K562 (cell line): ENCODE data around the gene RNU6-1. TPM values are rescaled to one million over a fixed set of nuclear protein-coding genes. Genes with fewer than 3 reads are reported as not detected.

Experiments used
- ATF1 ChIP-seq, 2 experiments: fragments of 450-650 bp in 1 of 2; IDR thresholded peaks; 2 replicates each; pipeline ENCODE4 v1.6.1; 2016; ENCODE audit warnings: missing compliant biosample characterization in 1 of 2, missing genetic modification characterization in 1 of 2
- CEBPB ChIP-seq: fragments of 450-650 bp; IDR thresholded peaks from 2 replicates; pipeline ENCODE4 v1.6.1; 2016; ENCODE audit warnings: missing genetic modification characterization, missing compliant biosample characterization
- STAT5B ChIP-seq: fragments of 250-450 bp; sonication (Bioruptor Pico); IDR thresholded peaks from 2 replicates; pipeline ENCODE4 v1.8.0; 2021; ENCODE audit warnings: mild to moderate bottlenecking, inconsistent platforms
- TGIF2 ChIP-seq: sonication (generic); formaldehyde crosslinking; IDR thresholded peaks from 2 replicates; pipeline ENCODE4 v1.8.1; 2022; ENCODE audit warnings: mild to moderate bottlenecking, missing genetic modification reagents, moderate library complexity
- ZBTB12 ChIP-seq: fragments of 250-450 bp; sonication (Bioruptor Pico); IDR thresholded peaks from 2 replicates; pipeline ENCODE4 v1.4.0; 2020
- ZNF511 ChIP-seq: sonication (generic); formaldehyde crosslinking; IDR thresholded peaks from 2 replicates; pipeline ENCODE4 v1.8.0; 2022; ENCODE audit warnings: mild to moderate bottlenecking, missing genetic modification reagents
- polyA plus RNA-seq, 8 experiments: library from polyadenylated mRNA; depleted of rRNA in 4 of 8; stranded (reverse) in 5 of 8; unstranded in 3 of 8; fragments of >200 nt; fragmentation: Nextera tagmentation in 2 of 8; fragmentation: Illumina TruSeq in 1 of 8; extraction: Ambion mirVana in 2 of 8; extraction: Trizol in 1 of 8; gene quantifications; 2 replicates each; pipeline versions ENCODE4 v1.2.1 to v1.2.3, GENCODE V29; 2011 to 2014; ENCODE audit warnings: inconsistent platforms in 1 of 8, missing spikeins in 1 of 8
- total RNA-seq, 7 experiments: library from RNA; depleted of rRNA in 6 of 7; stranded (reverse); fragments of >200 nt in 6 of 7; fragmentation: Illumina TruSeq in 2 of 7; extraction: Trizol in 2 of 7; gene quantifications; 2 replicates each; pipeline versions ENCODE4 v1.2.1 to v1.2.3, GENCODE V29; 2011 to 2021; ENCODE audit warnings: low replicate concordance in 1 of 7
- TF ChIP-seq, protein P1 (sequence below): sonication (generic); formaldehyde crosslinking; IDR thresholded peaks from 2 replicates; pipeline ENCODE4 v1.8.0; 2022; ENCODE audit warnings: missing genetic modification reagents, mild to moderate bottlenecking, borderline replicate concordance
- TF ChIP-seq, protein P2 (sequence below): fragments of 450-650 bp; IDR thresholded peaks from 2 replicates; pipeline ENCODE4 v1.6.1; 2017; ENCODE audit warnings: mild to moderate bottlenecking, moderate library complexity
- TF ChIP-seq, protein P3 (sequence below): sonication (generic); formaldehyde crosslinking; IDR thresholded peaks from 2 replicates; pipeline ENCODE4 v1.8.0; 2022; ENCODE audit warnings: mild to moderate bottlenecking, missing genetic modification reagents, borderline replicate concordance
- TF ChIP-seq, protein P4 (sequence below): fragments of 250-450 bp; sonication (Bioruptor Pico); IDR thresholded peaks from 2 replicates; pipeline ENCODE4 v1.5.0; 2021; ENCODE audit warnings: mild to moderate bottlenecking, borderline replicate concordance
- TF ChIP-seq, protein P5 (sequence below): fragments of 250-450 bp; sonication (Bioruptor Pico); IDR thresholded peaks from 2 replicates; pipeline ENCODE4 v1.4.0; 2020; ENCODE audit warnings: mild to moderate bottlenecking, moderate library complexity

RNU6-1 gene
- total and polyA plus RNA-seq, 9 of the 15 experiments (the other 6 are each of a cell fraction or from before 2014, with no cell fraction given): not detected

DNA sequence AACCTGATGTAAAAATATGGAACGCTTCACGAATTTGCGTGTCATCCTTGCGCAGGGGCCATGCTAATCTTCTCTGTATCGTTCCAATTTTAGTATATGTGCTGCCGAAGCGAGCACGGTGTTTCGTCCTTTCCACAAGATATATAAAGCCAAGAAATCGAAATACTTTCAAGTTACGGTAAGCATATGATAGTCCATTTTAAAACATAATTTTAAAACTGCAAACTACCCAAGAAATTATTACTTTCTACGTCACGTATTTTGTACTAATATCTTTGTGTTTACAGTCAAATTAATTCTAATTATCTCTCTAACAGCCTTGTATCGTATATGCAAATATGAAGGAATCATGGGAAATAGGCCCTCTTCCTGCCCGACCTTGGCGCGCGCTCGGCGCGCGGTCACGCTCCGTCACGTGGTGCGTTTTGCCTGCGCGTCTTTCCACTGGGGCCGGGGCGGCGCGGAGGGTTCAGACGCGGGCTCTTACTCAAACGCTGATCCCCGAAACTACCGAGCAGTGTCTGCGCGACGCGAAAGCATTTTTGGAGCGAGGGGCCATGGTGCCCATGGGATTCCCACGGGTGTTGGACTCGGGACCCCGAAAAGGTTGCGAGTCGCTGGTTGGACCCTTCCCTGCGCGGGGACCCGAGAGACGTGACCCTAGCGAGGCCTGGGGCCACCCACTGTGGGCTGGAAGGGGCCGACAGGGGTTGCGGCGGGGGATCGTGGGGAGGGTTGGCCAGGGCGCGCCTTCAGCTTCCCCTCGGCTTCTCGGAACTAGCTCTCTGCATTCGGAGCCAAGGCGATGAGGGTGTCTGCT, at the start of gene RNU6-1 (continued):
- TF ChIP-seq, protein P1, sequence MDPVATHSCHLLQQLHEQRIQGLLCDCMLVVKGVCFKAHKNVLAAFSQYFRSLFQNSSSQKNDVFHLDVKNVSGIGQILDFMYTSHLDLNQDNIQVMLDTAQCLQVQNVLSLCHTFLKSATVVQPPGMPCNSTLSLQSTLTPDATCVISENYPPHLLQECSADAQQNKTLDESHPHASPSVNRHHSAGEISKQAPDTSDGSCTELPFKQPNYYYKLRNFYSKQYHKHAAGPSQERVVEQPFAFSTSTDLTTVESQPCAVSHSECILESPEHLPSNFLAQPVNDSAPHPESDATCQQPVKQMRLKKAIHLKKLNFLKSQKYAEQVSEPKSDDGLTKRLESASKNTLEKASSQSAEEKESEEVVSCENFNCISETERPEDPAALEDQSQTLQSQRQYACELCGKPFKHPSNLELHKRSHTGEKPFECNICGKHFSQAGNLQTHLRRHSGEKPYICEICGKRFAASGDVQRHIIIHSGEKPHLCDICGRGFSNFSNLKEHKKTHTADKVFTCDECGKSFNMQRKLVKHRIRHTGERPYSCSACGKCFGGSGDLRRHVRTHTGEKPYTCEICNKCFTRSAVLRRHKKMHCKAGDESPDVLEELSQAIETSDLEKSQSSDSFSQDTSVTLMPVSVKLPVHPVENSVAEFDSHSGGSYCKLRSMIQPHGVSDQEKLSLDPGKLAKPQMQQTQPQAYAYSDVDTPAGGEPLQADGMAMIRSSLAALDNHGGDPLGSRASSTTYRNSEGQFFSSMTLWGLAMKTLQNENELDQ (CRISPR knock-in tag): no peak
- TF ChIP-seq ZBTB12 (CRISPR knock-in tag) (no peak), ZNF511 (no peak), CEBPB (tag) (no peak), ATF1 (CRISPR knock-in tag; IDR thresholded peaks at IDR 0.05) (no peak), ATF1 (tag; IDR thresholded peaks at IDR 0.05) (peak; percentile 90), STAT5B (CRISPR knock-in tag) (no peak), TGIF2 (CRISPR knock-in tag) (no peak)
- TF ChIP-seq, protein P2, sequence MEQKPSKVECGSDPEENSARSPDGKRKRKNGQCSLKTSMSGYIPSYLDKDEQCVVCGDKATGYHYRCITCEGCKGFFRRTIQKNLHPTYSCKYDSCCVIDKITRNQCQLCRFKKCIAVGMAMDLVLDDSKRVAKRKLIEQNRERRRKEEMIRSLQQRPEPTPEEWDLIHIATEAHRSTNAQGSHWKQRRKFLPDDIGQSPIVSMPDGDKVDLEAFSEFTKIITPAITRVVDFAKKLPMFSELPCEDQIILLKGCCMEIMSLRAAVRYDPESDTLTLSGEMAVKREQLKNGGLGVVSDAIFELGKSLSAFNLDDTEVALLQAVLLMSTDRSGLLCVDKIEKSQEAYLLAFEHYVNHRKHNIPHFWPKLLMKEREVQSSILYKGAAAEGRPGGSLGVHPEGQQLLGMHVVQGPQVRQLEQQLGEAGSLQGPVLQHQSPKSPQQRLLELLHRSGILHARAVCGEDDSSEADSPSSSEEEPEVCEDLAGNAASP: no peak
- TF ChIP-seq, protein P3, sequence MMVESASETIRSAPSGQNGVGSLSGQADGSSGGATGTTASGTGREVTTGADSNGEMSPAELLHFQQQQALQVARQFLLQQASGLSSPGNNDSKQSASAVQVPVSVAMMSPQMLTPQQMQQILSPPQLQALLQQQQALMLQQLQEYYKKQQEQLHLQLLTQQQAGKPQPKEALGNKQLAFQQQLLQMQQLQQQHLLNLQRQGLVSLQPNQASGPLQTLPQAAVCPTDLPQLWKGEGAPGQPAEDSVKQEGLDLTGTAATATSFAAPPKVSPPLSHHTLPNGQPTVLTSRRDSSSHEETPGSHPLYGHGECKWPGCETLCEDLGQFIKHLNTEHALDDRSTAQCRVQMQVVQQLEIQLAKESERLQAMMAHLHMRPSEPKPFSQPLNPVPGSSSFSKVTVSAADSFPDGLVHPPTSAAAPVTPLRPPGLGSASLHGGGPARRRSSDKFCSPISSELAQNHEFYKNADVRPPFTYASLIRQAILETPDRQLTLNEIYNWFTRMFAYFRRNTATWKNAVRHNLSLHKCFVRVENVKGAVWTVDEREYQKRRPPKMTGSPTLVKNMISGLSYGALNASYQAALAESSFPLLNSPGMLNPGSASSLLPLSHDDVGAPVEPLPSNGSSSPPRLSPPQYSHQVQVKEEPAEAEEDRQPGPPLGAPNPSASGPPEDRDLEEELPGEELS (CRISPR knock-in tag): no peak; the same call in 1 of the 2 replicates
- TF ChIP-seq, protein P4, sequence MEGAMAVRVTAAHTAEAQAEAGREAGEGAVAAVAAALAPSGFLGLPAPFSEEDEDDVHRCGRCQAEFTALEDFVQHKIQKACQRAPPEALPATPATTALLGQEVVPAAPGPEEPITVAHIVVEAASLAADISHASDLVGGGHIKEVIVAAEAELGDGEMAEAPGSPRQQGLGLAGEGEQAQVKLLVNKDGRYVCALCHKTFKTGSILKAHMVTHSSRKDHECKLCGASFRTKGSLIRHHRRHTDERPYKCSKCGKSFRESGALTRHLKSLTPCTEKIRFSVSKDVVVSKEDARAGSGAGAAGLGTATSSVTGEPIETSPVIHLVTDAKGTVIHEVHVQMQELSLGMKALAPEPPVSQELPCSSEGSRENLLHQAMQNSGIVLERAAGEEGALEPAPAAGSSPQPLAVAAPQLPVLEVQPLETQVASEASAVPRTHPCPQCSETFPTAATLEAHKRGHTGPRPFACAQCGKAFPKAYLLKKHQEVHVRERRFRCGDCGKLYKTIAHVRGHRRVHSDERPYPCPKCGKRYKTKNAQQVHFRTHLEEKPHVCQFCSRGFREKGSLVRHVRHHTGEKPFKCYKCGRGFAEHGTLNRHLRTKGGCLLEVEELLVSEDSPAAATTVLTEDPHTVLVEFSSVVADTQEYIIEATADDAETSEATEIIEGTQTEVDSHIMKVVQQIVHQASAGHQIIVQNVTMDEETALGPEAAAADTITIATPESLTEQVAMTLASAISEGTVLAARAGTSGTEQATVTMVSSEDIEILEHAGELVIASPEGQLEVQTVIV (CRISPR knock-in tag): peak; percentile 46; the same call in 1 of the 2 replicates
- TF ChIP-seq, protein P5, sequence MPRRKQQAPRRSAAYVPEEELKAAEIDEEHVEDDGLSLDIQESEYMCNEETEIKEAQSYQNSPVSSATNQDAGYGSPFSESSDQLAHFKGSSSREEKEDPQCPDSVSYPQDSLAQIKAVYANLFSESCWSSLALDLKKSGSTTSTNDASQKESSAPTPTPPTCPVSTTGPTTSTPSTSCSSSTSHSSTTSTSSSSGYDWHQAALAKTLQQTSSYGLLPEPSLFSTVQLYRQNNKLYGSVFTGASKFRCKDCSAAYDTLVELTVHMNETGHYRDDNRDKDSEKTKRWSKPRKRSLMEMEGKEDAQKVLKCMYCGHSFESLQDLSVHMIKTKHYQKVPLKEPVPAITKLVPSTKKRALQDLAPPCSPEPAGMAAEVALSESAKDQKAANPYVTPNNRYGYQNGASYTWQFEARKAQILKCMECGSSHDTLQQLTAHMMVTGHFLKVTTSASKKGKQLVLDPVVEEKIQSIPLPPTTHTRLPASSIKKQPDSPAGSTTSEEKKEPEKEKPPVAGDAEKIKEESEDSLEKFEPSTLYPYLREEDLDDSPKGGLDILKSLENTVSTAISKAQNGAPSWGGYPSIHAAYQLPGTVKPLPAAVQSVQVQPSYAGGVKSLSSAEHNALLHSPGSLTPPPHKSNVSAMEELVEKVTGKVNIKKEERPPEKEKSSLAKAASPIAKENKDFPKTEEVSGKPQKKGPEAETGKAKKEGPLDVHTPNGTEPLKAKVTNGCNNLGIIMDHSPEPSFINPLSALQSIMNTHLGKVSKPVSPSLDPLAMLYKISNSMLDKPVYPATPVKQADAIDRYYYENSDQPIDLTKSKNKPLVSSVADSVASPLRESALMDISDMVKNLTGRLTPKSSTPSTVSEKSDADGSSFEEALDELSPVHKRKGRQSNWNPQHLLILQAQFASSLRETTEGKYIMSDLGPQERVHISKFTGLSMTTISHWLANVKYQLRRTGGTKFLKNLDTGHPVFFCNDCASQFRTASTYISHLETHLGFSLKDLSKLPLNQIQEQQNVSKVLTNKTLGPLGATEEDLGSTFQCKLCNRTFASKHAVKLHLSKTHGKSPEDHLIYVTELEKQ (CRISPR knock-in tag): no peak
